Large intestine (tissue), 3 donors: Measurements from ENCODE around the gene DYDC1. TPM values are rescaled to one million over a fixed set of nuclear protein-coding genes. Genes with fewer than 3 reads are reported as not detected.
A peak's percentile ranks its signal among the peaks of the same experiment; 100 is the strongest.
"Not testable (repeated sequence)": the region's sequence is repeated elsewhere in the genome, so short reads cannot be mapped to it uniquely, and the experiment has no call there.

ENCODE experiments used
- DNase-seq, 2 donors: peaks; one replicate each; pipeline versions ENCODE4 v3.0.0 to v3.0.0-alpha.2; 2013
- H3K27ac ChIP-seq: one replicate; pipeline ENCODE4 v1.5.1; 2013; ENCODE audit warnings: low read length
- H3K27me3 ChIP-seq: 2 replicates; pipeline ENCODE4 v1.6.1; 2013; ENCODE audit warnings: low read length; ENCODE audit not compliant: control insufficient read depth, insufficient read depth
- H3K36me3 ChIP-seq: 2 replicates; pipeline ENCODE4 v1.6.1; 2013; ENCODE audit warnings: low read length; ENCODE audit not compliant: control insufficient read depth, insufficient read depth
- H3K4me1 ChIP-seq: one replicate; pipeline ENCODE4 v1.6.1; 2013; ENCODE audit warnings: low read length; ENCODE audit not compliant: control insufficient read depth, insufficient read depth
- H3K4me3 ChIP-seq: one replicate; pipeline ENCODE4 v1.5.1; 2013; ENCODE audit warnings: low read length
- H3K9me3 ChIP-seq: one replicate; pipeline ENCODE4 v1.6.1; 2013; ENCODE audit warnings: mild to moderate bottlenecking, low read depth, low read length, moderate library complexity; ENCODE audit not compliant: control insufficient read depth
- WGBS: methylation state at CpG from one replicate; pipeline ENCODE4 v1.1.5; 2013; ENCODE audit warnings: low lambda C conversion rate; ENCODE audit not compliant: insufficient coverage; 5-methylcytosine and 5-hydroxymethylcytosine counted together
- polyA plus RNA-seq: library from polyadenylated mRNA; unstranded; fragments of 120-200 nt; gene quantifications from one replicate; pipeline ENCODE4 v1.2.1, GENCODE V29; 2013

The DYDC1 gene
- polyA plus RNA-seq, 1 donor = not detected

DNA sequence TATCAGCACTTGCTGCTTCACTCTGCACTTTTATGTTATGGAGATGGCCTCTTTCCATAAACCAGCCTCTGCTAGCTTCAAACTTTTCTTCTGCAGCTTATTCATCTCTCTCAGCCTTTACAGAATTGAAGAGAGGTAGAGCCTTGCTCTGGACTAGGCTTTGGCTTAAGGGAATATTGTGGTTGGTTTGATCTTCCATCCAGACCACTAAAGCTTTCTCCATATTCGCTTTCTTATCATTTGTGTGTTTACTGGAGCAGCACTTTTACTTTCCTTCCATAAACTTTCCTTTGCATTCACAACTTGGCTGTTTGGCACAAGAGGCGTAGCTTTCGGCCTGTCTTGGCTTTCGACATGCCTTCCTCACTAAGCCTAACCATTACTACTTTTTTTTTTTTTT lies 23.6 kb upstream of the DYDC1 start:
- no peaks in the 10 kb centered on the region for H3K36me3 ChIP-seq
- no peak for DNase-seq
- 92% methylated on average over 3 of the region's 4 CpGs for WGBS

DNA sequence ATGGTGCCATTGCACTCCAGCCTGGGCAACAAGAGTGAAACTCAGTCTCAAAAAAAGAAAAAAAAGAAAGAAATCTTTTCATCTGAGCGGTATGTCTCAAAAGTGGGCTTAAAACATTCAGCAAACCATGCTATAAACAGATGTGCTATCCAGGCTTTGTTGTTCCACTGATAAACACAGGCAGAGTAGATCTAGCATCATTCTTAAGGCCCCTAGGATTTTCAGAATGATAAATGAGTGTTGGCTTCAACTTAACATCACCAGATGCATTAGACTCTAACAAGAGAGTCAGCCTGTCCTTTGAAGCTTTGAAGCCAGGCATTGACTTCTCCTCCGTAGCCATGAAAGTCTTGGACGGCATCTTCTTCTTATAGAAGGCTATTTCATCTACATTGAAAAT lies 23.1 kb upstream of the DYDC1 start:
- WGBS = 89% methylated on average over 1 of the region's 3 CpGs
- no peak for DNase-seq
- no peak overlapping the region for H3K27ac ChIP-seq

More for the DNA sequence above, 23.6 kb upstream of the DYDC1 start:
- Histone ChIP-seq H3K27me3 (no peaks in the 10 kb centered on the region), H3K9me3 (no peaks in the 10 kb centered on the region), H3K4me1 (peaks cover 6% of the 10 kb centered on the region), H3K4me3 (no peak overlapping the region), H3K27ac (no peak overlapping the region)

GRCh38 chr10:80373502-80373901 lies 16.9 kb upstream of the DYDC1 start:
- peaks cover 3% of the 10 kb centered on the region for H3K9me3 ChIP-seq
- no peaks in the 10 kb centered on the region for H3K36me3 ChIP-seq
- DNase-seq = no peak
- H3K27ac ChIP-seq = peak overlapping the region; percentile 35
- H3K4me1 ChIP-seq = peaks cover 13% of the 10 kb centered on the region
- no peak overlapping the region for H3K4me3 ChIP-seq
- WGBS = no CpG with 5 or more reads among the region's 2 CpGs
- no peaks in the 10 kb centered on the region for H3K27me3 ChIP-seq

More for the DNA sequence above, 23.1 kb upstream of the DYDC1 start:
- peaks cover 6% of the 10 kb centered on the region for H3K4me1 ChIP-seq
- H3K9me3 ChIP-seq = no peaks in the 10 kb centered on the region
- no peaks in the 10 kb centered on the region for H3K36me3 ChIP-seq
- no peaks in the 10 kb centered on the region for H3K27me3 ChIP-seq
- H3K4me3 ChIP-seq = no peak overlapping the region

DNA sequence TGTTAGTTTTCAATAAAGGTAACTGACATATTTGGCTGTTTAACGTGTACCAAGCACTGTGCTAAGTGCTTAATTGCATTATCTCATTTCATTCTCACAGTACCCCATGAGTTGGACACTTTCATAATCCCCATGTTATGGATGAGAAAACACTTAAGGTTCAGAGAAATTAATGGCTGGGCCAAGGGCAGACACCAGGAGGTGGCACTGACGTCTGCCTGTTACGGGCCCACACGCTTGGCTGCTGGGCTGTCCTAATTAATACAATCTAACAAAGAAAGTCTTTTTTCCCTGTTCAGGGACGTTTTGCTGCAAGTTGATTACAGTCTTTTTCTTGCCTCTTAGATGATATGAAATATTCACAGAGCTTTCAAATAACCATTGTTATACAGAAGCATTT lies 16.1 kb upstream of the DYDC1 start:
- H3K4me1 ChIP-seq = peaks cover 11% of the 10 kb centered on the region
- WGBS = no CpG with 5 or more reads among the region's 5 CpGs
- no peak overlapping the region for H3K27ac ChIP-seq
- peaks cover 3% of the 10 kb centered on the region for H3K9me3 ChIP-seq
- DNase-seq = no peak
- H3K4me3 ChIP-seq = no peak overlapping the region
- H3K27me3 ChIP-seq = no peaks in the 10 kb centered on the region
- no peaks in the 10 kb centered on the region for H3K36me3 ChIP-seq

GRCh38 chr10:80371467-80371866 lies 14.9 kb upstream of the DYDC1 start:
- DNase-seq = no peak
- WGBS = no CpG with 5 or more reads among the region's 6 CpGs
- H3K9me3 ChIP-seq = peaks cover 9% of the 10 kb centered on the region
- peaks cover 11% of the 10 kb centered on the region for H3K4me1 ChIP-seq
- H3K4me3 ChIP-seq = no peak overlapping the region
- H3K27me3 ChIP-seq = no peaks in the 10 kb centered on the region
- no peaks in the 10 kb centered on the region for H3K36me3 ChIP-seq
- H3K27ac ChIP-seq = no peak overlapping the region

DNA sequence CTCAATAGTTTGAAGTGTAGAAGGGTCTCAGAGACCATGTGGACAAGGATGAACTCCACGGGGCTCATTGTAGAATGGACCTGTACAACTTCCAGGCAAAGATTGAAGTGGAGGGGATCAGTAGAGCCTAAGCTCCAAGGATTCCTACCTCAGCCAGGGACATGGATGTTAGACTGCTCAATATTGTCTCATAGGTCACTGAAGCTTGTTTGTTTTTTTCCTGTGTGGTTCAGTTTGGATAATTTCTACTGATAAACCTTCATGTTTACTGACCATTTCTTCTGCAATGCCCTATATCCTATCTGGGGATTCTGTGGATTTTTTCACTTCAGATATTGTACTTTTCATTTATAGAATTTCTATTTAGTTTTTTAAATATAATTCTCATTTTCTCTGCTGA lies 9.0 kb upstream of the DYDC1 start:
- peaks cover 9% of the 10 kb centered on the region for H3K9me3 ChIP-seq
- no peak overlapping the region for H3K4me3 ChIP-seq
- H3K27me3 ChIP-seq = no peaks in the 10 kb centered on the region
- DNase-seq = no peak
- H3K4me1 ChIP-seq = no peaks in the 10 kb centered on the region
- no CpG with 5 or more reads among the region's 1 CpG for WGBS
- H3K27ac ChIP-seq = no peak overlapping the region
- H3K36me3 ChIP-seq = no peaks in the 10 kb centered on the region

DNA sequence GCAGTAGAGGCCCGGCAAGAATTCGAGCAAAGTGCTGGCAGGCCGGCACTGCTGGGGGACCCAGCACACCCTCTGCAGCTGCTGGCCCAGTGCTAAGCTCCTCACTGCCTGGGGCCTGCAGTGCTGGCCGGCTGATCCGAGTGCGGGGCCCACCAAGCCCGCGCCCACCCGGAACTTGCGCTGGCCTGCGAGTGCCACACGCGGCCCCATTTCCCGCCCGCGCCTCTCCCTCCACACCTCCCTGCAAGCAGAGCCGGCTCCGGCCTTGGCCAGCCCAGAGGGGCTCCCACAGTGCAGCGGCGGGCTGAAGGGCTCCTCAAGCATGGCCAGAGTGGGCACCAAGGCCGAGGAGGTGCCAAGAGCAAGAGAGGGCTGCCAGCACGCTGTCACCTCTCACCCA lies 3.1 kb upstream of the DYDC1 start:
- no peak overlapping the region for H3K27ac ChIP-seq
- H3K27me3 ChIP-seq = peaks cover 12% of the 10 kb centered on the region
- no peaks in the 10 kb centered on the region for H3K36me3 ChIP-seq
- H3K9me3 ChIP-seq = peaks cover 4% of the 10 kb centered on the region
- no peak overlapping the region for H3K4me3 ChIP-seq
- WGBS = no CpG with 5 or more reads among the region's 22 CpGs
- peaks cover 6% of the 10 kb centered on the region for H3K4me1 ChIP-seq
- DNase-seq = no peak

GRCh38 chr10:80358925-80359324 lies 2.4 kb upstream of the DYDC1 start:
- not testable (repeated sequence) for H3K36me3 ChIP-seq, H3K27ac ChIP-seq, H3K4me3 ChIP-seq, DNase-seq, H3K4me1 ChIP-seq, H3K9me3 ChIP-seq
- peaks cover 12% of the 10 kb centered on the region for H3K27me3 ChIP-seq
- WGBS = no CpG with 5 or more reads among the region's 2 CpGs

GRCh38 chr10:80357851-80358125 lies 1.2 kb upstream of the DYDC1 start:
- Histone ChIP-seq H3K9me3 (peaks cover 4% of the 10 kb centered on the region), H3K36me3 (no peaks in the 10 kb centered on the region), H3K4me1 (peaks cover 6% of the 10 kb centered on the region), H3K4me3 (no peak overlapping the region), H3K27me3 (peaks cover 12% of the 10 kb centered on the region), H3K27ac (no peak overlapping the region)
- no peak for DNase-seq
- WGBS = 90% methylated on average over 2 of the region's 5 CpGs

DNA sequence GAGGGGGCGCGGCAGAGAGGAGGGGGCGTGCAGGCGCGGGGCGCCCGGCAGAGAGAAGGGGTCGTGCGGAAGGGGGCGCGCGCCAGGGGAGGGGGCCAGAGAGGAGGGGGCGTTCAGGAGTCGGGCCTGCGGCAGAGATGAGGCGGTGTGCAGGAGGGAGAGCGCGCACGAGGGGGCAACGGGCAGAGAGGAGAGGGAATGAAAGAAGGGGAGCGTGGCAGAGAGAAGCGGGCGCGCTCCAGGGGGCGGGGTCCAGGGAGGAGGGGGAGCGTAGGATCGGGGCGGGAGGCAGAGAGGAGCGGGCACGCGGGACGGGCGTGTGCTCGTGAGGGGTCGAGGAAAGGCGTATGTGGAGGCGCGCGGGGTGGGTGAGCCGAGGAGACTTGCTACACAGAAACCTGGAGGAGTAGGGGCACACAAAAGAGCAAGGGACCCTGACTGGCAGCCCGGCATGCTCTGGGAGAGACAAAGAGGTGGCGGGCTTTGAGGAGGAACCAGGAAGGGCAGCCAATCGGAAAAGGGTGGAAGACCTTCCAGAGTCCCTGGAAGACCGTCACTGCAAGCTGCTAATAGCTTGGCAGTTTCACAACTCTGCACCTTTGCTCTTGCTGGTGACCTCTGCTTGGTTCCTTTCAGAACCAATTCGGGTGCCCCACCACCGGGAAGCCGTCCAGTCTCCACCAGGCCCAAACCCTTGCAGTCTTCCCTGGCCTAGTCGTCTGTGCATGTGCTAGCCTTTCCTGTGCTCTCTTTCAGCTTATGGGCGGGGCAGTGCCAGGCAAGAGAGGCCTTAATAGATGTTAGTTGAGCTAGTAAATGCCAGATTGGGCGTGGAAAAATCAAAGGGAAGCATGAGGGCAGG lies 665 bp upstream of the DYDC1 start:
- Histone ChIP-seq H3K27me3 (peaks cover 12% of the 10 kb centered on the region), H3K4me3 (peak overlapping the region; percentile 42)
- WGBS = no CpG with 5 or more reads among the region's 50 CpGs

GRCh38 chr10:80351220-80351619 lies 5.3 kb downstream of the DYDC1 start:
- Histone ChIP-seq H3K4me1 (no peaks in the 10 kb centered on the region), H3K36me3 (no peaks in the 10 kb centered on the region), H3K27me3 (peaks cover 4% of the 10 kb centered on the region), H3K4me3 (no peak overlapping the region), H3K9me3 (no peaks in the 10 kb centered on the region), H3K27ac (no peak overlapping the region)
- 100% methylated on average over 1 of the region's 3 CpGs for WGBS
- DNase-seq = no peak

More for the DNA sequence above, 665 bp upstream of the DYDC1 start:
- DNase-seq = peak in 1 of 2 donors; percentile 54
- H3K9me3 ChIP-seq = peaks cover 4% of the 10 kb centered on the region
- no peaks in the 10 kb centered on the region for H3K36me3 ChIP-seq
- H3K4me1 ChIP-seq = peaks cover 6% of the 10 kb centered on the region
- H3K27ac ChIP-seq = no peak overlapping the region
